Right atrium auricular region (tissue), 2 donors: Measurements from ENCODE around the gene CHD9. TPM values are rescaled to one million over a fixed set of nuclear protein-coding genes. Genes with fewer than 3 reads are reported as not detected.

ENCODE experiments used
- DNase-seq: peaks from one replicate; pipeline ENCODE4 v3.0.0-alpha.2; 2019; ENCODE audit warnings: low spot score
- H3K27ac ChIP-seq, 2 donors: fragments of 200-600 bp; sonication (generic); 1 replicate in 1 of 2; 2 replicates in 1 of 2; pipeline ENCODE4 v1.5.1; 2016 to 2019
- H3K27me3 ChIP-seq, 2 donors: fragments of 200-600 bp; sonication (generic); one replicate each; pipeline versions ENCODE4 v1.5.1 to v1.6.0; 2017 to 2019
- H3K36me3 ChIP-seq: fragments of 200-600 bp; sonication (generic); one replicate; pipeline ENCODE4 v1.5.1; 2016
- H3K4me1 ChIP-seq, 2 donors: fragments of 200-600 bp; sonication (generic); one replicate each; pipeline versions ENCODE4 v1.5.1 to v1.6.0; 2017 to 2019
- H3K4me3 ChIP-seq, 2 donors: fragments of 200-600 bp; sonication (generic); 1 replicate in 1 of 2; 2 replicates in 1 of 2; pipeline ENCODE4 v1.5.1; 2017 to 2019; ENCODE audit warnings: mild to moderate bottlenecking in 1 of 2, moderate library complexity in 1 of 2
- H3K9me3 ChIP-seq, 2 donors: fragments of 200-600 bp; sonication (generic); one replicate each; pipeline ENCODE4 v1.5.1; 2019
- CTCF ChIP-seq, 2 donors: fragments of 200-600 bp; sonication (generic); IDR thresholded peaks; one replicate each; pipeline ENCODE4 v1.5.1; 2019; ENCODE audit warnings: antibody characterized with exemption in 2 of 2
- total RNA-seq, 2 donors: library from RNA; depleted of rRNA; stranded (reverse); fragments of >200 nt; gene quantifications; one replicate each; pipeline ENCODE4 v1.1.0, GENCODE V29; 2016

The CHD9 gene
- total RNA-seq, 2 donors from 2014 or later, result 49.8 to 54.1 TPM

- DNase-seq, result no peak
- TF ChIP-seq CTCF (IDR thresholded peaks at IDR 0.05), result no peak
- H3K9me3 ChIP-seq, result no peaks in the 10 kb centered on the region
Observed at GRCh38 chr16:53135329-53135728, 80.5 kb downstream of the CHD9 start.

GRCh38 chr16:53142823-53143568, 88.2 kb downstream of the CHD9 start:
- DNase-seq, result no peak
- Histone ChIP-seq H3K4me3 (no peak overlapping the region), H3K9me3 (no peaks in the 10 kb centered on the region), H3K4me1 (peaks cover 0 to 4% of the 10 kb centered on the region in 2 donors), H3K27me3 (no peaks in the 10 kb centered on the region), H3K27ac (no peak overlapping the region), H3K36me3 (peaks cover under 1% of the 10 kb centered on the region)
- no peak for TF ChIP-seq CTCF (IDR thresholded peaks at IDR 0.05)

More at GRCh38 chr16:53135329-53135728, 80.5 kb downstream of the CHD9 start:
- Histone ChIP-seq H3K4me3 (no peak overlapping the region), H3K36me3 (no peaks in the 10 kb centered on the region), H3K4me1 (peaks cover 0 to 27% of the 10 kb centered on the region in 2 donors), H3K27me3 (no peaks in the 10 kb centered on the region), H3K27ac (no peak overlapping the region)

- H3K9me3 ChIP-seq, result peaks cover 0 to 21% of the 10 kb centered on the region in 2 donors
- no peak for TF ChIP-seq CTCF (IDR thresholded peaks at IDR 0.05)
- H3K27ac ChIP-seq, result no peak overlapping the region
- no peak overlapping the region for H3K4me3 ChIP-seq
- peaks cover 4% of the 10 kb centered on the region for H3K36me3 ChIP-seq
- no peak for DNase-seq
- peaks cover 0 to 9% of the 10 kb centered on the region in 2 donors for H3K4me1 ChIP-seq
- H3K27me3 ChIP-seq, result no peaks in the 10 kb centered on the region
Observed at GRCh38 chr16:53147500-53148065, 92.8 kb downstream of the CHD9 start.

- Histone ChIP-seq H3K4me1 (peaks cover 0 to 27% of the 10 kb centered on the region in 2 donors), H3K9me3 (peaks cover 0 to 21% of the 10 kb centered on the region in 2 donors), H3K27ac (no peak overlapping the region), H3K4me3 (no peak overlapping the region), H3K27me3 (no peaks in the 10 kb centered on the region), H3K36me3 (peaks cover 4% of the 10 kb centered on the region)
- DNase-seq, result no peak
- no peak for TF ChIP-seq CTCF (IDR thresholded peaks at IDR 0.05)
Observed at GRCh38 chr16:53150769-53151168, 96.0 kb downstream of the CHD9 start.

- no peak for TF ChIP-seq CTCF (IDR thresholded peaks at IDR 0.05)
- DNase-seq, result no peak
- no peak overlapping the region for H3K4me3 ChIP-seq
- peaks cover 0 to 21% of the 10 kb centered on the region in 2 donors for H3K9me3 ChIP-seq
- no peaks in the 10 kb centered on the region for H3K27me3 ChIP-seq
- H3K36me3 ChIP-seq, result peaks cover 19% of the 10 kb centered on the region
- no peak overlapping the region for H3K27ac ChIP-seq
- peaks cover 0 to 27% of the 10 kb centered on the region in 2 donors for H3K4me1 ChIP-seq
Observed at GRCh38 chr16:53152329-53152728, 97.5 kb downstream of the CHD9 start.
